Osteoblast (primary cell): ENCODE results near the gene COQ3. TPM values are rescaled to one million over a fixed set of nuclear protein-coding genes. Genes with fewer than 3 reads are reported as not detected.

Experiments used
- DNase-seq: peaks from one replicate; pipeline ENCODE4 v3.0.0; 2011; ENCODE audit warnings: low spot score, mixed read lengths; ENCODE audit not compliant: insufficient read length; ENCODE audit errors: missing footprints
- H2AFZ ChIP-seq: 2 replicates; pipeline ENCODE4 v1.6.0; 2011; ENCODE audit warnings: mild to moderate bottlenecking, low read length
- H3K27ac ChIP-seq: 2 replicates; pipeline ENCODE4 v1.5.1; 2011; ENCODE audit warnings: mild to moderate bottlenecking, low read depth, low read length, moderate library complexity
- H3K27me3 ChIP-seq: 2 replicates; pipeline ENCODE4 v1.6.0; 2012; ENCODE audit warnings: mild to moderate bottlenecking, control low read depth, inconsistent platforms, low read length, moderate library complexity; ENCODE audit not compliant: insufficient read depth
- H3K36me3 ChIP-seq: 2 replicates; pipeline ENCODE4 v1.5.1; 2011; ENCODE audit warnings: mild to moderate bottlenecking, low read length, control low read depth, moderate library complexity; ENCODE audit not compliant: insufficient read depth
- H3K4me1 ChIP-seq: 2 replicates; pipeline ENCODE4 v1.5.1; 2011; ENCODE audit warnings: mild to moderate bottlenecking, low read length, control low read depth, moderate library complexity; ENCODE audit not compliant: insufficient read depth
- H3K4me2 ChIP-seq: 2 replicates; pipeline ENCODE4 v1.6.0; 2011; ENCODE audit warnings: mild to moderate bottlenecking, low read length; ENCODE audit not compliant: insufficient read depth
- H3K4me3 ChIP-seq: fragments of 200-600 bp; sonication (generic); 3 replicates; pipeline ENCODE4 v1.5.1; 2012; ENCODE audit warnings: mild to moderate bottlenecking, low read length, inconsistent platforms; ENCODE audit not compliant: insufficient read depth
- H3K79me2 ChIP-seq: 2 replicates; pipeline ENCODE4 v1.6.0; 2012; ENCODE audit warnings: mild to moderate bottlenecking, low read length, control low read depth, inconsistent platforms; ENCODE audit not compliant: insufficient read depth
- H3K9me3 ChIP-seq: 2 replicates; pipeline ENCODE4 v1.5.1; 2011; ENCODE audit warnings: low read depth, low read length, control low read depth
- H4K20me1 ChIP-seq: 2 replicates; pipeline ENCODE4 v1.6.0; 2012; ENCODE audit warnings: mild to moderate bottlenecking, low read length, control low read depth; ENCODE audit not compliant: insufficient read depth
- total RNA-seq: library from RNA; depleted of rRNA; stranded (reverse); fragments of >200 nt; gene quantifications from 2 replicates; pipeline ENCODE4 v1.2.3, GENCODE V29; 2012
- TF ChIP-seq, protein P1 (sequence below): IDR thresholded peaks from 2 replicates; pipeline ENCODE4 v1.5.1; 2011; ENCODE audit warnings: mild to moderate bottlenecking, low read depth, low read length, moderate library complexity; ENCODE audit errors: extremely low read depth

COQ3 gene
- total RNA-seq, 1 donor: 2.5 TPM

- H4K20me1 ChIP-seq: no peaks in the 10 kb centered on the region
- peaks cover 7% of the 10 kb centered on the region for H3K27me3 ChIP-seq
- H3K4me1 ChIP-seq: no peaks in the 10 kb centered on the region
- H2AFZ ChIP-seq: no peak overlapping the region
- no peak overlapping the region for H3K4me3 ChIP-seq
- TF ChIP-seq, protein P1, sequence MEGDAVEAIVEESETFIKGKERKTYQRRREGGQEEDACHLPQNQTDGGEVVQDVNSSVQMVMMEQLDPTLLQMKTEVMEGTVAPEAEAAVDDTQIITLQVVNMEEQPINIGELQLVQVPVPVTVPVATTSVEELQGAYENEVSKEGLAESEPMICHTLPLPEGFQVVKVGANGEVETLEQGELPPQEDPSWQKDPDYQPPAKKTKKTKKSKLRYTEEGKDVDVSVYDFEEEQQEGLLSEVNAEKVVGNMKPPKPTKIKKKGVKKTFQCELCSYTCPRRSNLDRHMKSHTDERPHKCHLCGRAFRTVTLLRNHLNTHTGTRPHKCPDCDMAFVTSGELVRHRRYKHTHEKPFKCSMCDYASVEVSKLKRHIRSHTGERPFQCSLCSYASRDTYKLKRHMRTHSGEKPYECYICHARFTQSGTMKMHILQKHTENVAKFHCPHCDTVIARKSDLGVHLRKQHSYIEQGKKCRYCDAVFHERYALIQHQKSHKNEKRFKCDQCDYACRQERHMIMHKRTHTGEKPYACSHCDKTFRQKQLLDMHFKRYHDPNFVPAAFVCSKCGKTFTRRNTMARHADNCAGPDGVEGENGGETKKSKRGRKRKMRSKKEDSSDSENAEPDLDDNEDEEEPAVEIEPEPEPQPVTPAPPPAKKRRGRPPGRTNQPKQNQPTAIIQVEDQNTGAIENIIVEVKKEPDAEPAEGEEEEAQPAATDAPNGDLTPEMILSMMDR: no peak
- H3K9me3 ChIP-seq: no peaks in the 10 kb centered on the region
- peak; percentile 66 for DNase-seq
- H3K36me3 ChIP-seq: no peaks in the 10 kb centered on the region
- H3K79me2 ChIP-seq: no peaks in the 10 kb centered on the region
- no peak overlapping the region for H3K27ac ChIP-seq
- no peak overlapping the region for H3K4me2 ChIP-seq
These were observed 46.2 kb downstream of the COQ3 start for GRCh38 chr6:99347804-99348203.

DNA sequence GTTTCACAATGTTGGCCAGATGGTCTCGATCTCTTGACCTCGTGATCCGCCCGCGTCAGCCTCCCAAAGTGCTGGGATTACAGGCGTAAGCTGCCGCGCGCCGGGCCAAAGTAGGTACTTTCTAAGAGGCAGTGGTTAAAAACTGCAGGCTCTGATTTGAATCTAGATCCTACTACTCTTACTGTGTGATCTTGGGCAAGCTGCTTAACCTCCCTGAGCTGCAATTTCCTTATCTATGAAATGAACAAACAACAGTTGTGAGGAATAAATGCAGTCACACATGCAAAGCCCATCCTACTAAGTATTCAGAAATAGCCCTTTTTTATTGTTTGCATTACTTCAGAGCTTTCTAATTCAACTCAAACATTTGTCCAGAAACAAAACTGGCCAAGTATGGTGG lies 47.4 kb downstream of the COQ3 start:
- H3K36me3 ChIP-seq: no peaks in the 10 kb centered on the region
- no peaks in the 10 kb centered on the region for H4K20me1 ChIP-seq
- no peak overlapping the region for H3K27ac ChIP-seq
- H2AFZ ChIP-seq: no peak overlapping the region
- H3K4me2 ChIP-seq: no peak overlapping the region
- no peaks in the 10 kb centered on the region for H3K4me1 ChIP-seq
- DNase-seq: no peak
- H3K4me3 ChIP-seq: no peak overlapping the region
- TF ChIP-seq, protein P1: no peak
- H3K27me3 ChIP-seq: peaks cover 7% of the 10 kb centered on the region
- H3K9me3 ChIP-seq: no peaks in the 10 kb centered on the region
- H3K79me2 ChIP-seq: no peaks in the 10 kb centered on the region

GRCh38 chr6:99345164-99345563 lies 48.8 kb downstream of the COQ3 start:
- Histone ChIP-seq H3K27me3 (no peaks in the 10 kb centered on the region), H3K4me2 (no peak overlapping the region), H4K20me1 (no peaks in the 10 kb centered on the region), H3K4me3 (no peak overlapping the region), H3K4me1 (no peaks in the 10 kb centered on the region), H3K36me3 (no peaks in the 10 kb centered on the region), H2AFZ (no peak overlapping the region), H3K27ac (no peak overlapping the region), H3K79me2 (no peaks in the 10 kb centered on the region), H3K9me3 (no peaks in the 10 kb centered on the region)
- TF ChIP-seq, protein P1: no peak
- no peak for DNase-seq

- peak; percentile 73 for DNase-seq
- Histone ChIP-seq H3K4me2 (no peak overlapping the region), H3K27me3 (no peaks in the 10 kb centered on the region), H3K36me3 (no peaks in the 10 kb centered on the region), H3K4me3 (no peak overlapping the region), H3K4me1 (no peaks in the 10 kb centered on the region), H3K27ac (no peak overlapping the region), H3K79me2 (no peaks in the 10 kb centered on the region), H4K20me1 (no peaks in the 10 kb centered on the region), H3K9me3 (no peaks in the 10 kb centered on the region), H2AFZ (no peak overlapping the region)
- TF ChIP-seq, protein P1: no peak
These were observed 49.7 kb downstream of the COQ3 start for GRCh38 chr6:99344289-99344688.
